ENCODE results near the gene FOXJ3.

Gene FOXJ3

DNA sequence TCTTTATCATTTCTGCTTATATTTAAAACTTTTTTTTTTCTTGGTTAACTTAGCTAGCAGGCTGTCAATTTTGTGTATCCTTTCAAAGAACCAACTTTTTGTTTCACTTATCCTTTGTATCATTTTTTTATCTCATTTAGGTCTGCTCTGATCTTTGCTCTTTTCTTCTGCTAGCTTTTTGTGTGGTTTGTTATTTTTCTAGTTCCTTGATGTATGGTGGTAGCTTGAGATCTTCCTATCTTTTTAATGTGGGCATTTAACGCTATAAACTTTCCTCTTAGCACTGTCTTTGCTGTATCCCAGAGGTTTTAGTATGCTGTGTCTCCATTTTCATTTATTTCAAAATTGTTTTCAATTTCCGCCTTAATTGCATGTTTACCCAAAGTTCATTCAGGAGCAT is 36.5 kb downstream of the FOXJ3 start:
- Histone ChIP-seq H3K4me3 (ENCODE audit: low read depth, low read length) (no peak overlapping the region), H3K36me3 (ENCODE audit: control insufficient read depth in 2 of 2, insufficient read depth in 1 of 2, low read length in 2 of 2) (peaks cover 0 to 7% of the 10 kb centered on the region in 2 experiments; a peak in 1 of 3 replicates), H3K4me1 (ENCODE audit: control insufficient read depth, insufficient read depth, low read length) (no peaks in the 10 kb centered on the region), H3K9me3 (ENCODE audit: control insufficient read depth, insufficient read depth, low read depth, low read length) (no peaks in the 10 kb centered on the region), H3K27ac (ENCODE audit: extremely low read depth, low read depth, low read length) (no peak overlapping the region)
- POLR2A ChIA-PET, result no interaction called here
- CTCF ChIA-PET, result no interaction called here
- TF ChIP-seq, protein P1, sequence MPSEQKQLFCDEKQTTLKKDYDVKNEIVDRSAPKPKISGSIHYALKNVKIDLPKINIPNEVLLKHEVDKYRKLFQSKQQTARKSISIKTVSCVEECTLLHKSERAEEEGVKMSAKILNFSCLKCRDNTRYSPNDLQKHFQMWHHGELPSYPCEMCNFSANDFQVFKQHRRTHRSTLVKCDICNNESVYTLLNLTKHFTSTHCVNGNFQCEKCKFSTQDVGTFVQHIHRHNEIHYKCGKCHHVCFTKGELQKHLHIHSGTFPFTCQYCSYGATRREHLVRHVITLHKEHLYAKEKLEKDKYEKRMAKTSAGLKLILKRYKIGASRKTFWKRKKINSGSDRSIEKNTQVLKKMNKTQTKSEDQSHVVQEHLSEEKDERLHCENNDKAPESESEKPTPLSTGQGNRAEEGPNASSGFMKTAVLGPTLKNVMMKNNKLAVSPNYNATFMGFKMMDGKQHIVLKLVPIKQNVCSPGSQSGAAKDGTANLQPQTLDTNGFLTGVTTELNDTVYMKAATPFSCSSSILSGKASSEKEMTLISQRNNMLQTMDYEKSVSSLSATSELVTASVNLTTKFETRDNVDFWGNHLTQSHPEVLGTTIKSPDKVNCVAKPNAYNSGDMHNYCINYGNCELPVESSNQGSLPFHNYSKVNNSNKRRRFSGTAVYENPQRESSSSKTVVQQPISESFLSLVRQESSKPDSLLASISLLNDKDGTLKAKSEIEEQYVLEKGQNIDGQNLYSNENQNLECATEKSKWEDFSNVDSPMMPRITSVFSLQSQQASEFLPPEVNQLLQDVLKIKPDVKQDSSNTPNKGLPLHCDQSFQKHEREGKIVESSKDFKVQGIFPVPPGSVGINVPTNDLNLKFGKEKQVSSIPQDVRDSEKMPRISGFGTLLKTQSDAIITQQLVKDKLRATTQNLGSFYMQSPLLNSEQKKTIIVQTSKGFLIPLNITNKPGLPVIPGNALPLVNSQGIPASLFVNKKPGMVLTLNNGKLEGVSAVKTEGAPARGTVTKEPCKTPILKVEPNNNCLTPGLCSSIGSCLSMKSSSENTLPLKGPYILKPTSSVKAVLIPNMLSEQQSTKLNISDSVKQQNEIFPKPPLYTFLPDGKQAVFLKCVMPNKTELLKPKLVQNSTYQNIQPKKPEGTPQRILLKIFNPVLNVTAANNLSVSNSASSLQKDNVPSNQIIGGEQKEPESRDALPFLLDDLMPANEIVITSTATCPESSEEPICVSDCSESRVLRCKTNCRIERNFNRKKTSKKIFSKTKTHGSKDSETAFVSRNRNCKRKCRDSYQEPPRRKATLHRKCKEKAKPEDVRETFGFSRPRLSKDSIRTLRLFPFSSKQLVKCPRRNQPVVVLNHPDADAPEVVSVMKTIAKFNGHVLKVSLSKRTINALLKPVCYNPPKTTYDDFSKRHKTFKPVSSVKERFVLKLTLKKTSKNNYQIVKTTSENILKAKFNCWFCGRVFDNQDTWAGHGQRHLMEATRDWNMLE (tag by site-specific recombination; conservative IDR thresholded peaks at IDR 0.05; ENCODE audit: low read depth), result no peak
- TF ChIP-seq ZNF571 (tag by site-specific recombination; IDR thresholded peaks at IDR 0.05), result no peak

DNA sequence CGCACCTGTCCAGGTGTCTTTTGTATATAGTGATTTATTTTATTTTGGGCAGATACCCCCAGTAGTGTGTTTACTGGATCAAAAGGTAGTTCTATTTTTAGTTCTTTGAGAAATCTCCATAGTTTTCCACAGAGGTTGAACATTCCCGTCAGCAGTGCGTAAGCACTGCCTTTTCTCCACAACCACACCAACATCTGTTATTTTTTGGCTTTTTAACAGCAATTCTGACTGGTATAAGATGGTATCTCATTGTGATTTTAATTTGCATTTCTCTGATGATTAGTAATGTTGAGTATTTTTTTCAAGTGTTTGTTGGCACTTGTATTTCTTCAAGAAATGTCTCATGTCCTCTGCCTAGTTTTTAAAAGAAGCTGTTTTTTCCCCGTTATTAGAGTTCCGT is 39.2 kb downstream of the FOXJ3 start:
- ChIA-PET POLR2A (no interaction called here), CTCF (no interaction called here)
- H3K4me1 ChIP-seq (ENCODE audit: control insufficient read depth, insufficient read depth, low read length), result no peaks in the 10 kb centered on the region
- TF ChIP-seq HOXD13 (CRISPR knock-in tag; IDR thresholded peaks at IDR 0.05; ENCODE audit: borderline replicate concordance) (no peak), ZNF2 (tag by site-specific recombination; IDR thresholded peaks at IDR 0.05) (no peak), ZFP37 (tag by site-specific recombination; IDR thresholded peaks at IDR 0.05) (no peak), EGR2 (tag by site-specific recombination; IDR thresholded peaks at IDR 0.05; ENCODE audit: low read depth) (no peak), ZNF510 (tag by site-specific recombination; IDR thresholded peaks at IDR 0.05; ENCODE audit: insufficient replicate concordance) (no peak), ZBTB48 (tag by site-specific recombination; IDR thresholded peaks at IDR 0.05) (no peak), ZNF530 (tag by site-specific recombination; IDR thresholded peaks at IDR 0.05; ENCODE audit: low read depth) (no peak), ZNF555 (tag by site-specific recombination; conservative IDR thresholded peaks at IDR 0.05) (no peak), ZNF138 (tag by site-specific recombination; IDR thresholded peaks at IDR 0.05; ENCODE audit: borderline replicate concordance) (no peak), REPIN1 (tag by site-specific recombination; IDR thresholded peaks at IDR 0.05; ENCODE audit: low read depth) (no peak), ZNF354C (tag by site-specific recombination; IDR thresholded peaks at IDR 0.05; ENCODE audit: borderline replicate concordance, low read depth) (no peak), ZNF274 (IDR thresholded peaks at IDR 0.05; ENCODE audit: low read length) (no peak), ZNF274 (tag by site-specific recombination; IDR thresholded peaks at IDR 0.05; ENCODE audit: borderline replicate concordance) (no peak), SCRT1 (tag by site-specific recombination; IDR thresholded peaks at IDR 0.05; ENCODE audit: borderline replicate concordance) (no peak), ZNF561 (tag by site-specific recombination; IDR thresholded peaks at IDR 0.05; ENCODE audit: borderline replicate concordance) (no peak)
- TF ChIP-seq, protein P2, sequence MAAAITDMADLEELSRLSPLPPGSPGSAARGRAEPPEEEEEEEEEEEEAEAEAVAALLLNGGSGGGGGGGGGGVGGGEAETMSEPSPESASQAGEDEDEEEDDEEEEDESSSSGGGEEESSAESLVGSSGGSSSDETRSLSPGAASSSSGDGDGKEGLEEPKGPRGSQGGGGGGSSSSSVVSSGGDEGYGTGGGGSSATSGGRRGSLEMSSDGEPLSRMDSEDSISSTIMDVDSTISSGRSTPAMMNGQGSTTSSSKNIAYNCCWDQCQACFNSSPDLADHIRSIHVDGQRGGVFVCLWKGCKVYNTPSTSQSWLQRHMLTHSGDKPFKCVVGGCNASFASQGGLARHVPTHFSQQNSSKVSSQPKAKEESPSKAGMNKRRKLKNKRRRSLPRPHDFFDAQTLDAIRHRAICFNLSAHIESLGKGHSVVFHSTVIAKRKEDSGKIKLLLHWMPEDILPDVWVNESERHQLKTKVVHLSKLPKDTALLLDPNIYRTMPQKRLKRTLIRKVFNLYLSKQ (tag by site-specific recombination; IDR thresholded peaks at IDR 0.05; ENCODE audit: borderline replicate concordance), result no peak
- TF ChIP-seq, protein P3, sequence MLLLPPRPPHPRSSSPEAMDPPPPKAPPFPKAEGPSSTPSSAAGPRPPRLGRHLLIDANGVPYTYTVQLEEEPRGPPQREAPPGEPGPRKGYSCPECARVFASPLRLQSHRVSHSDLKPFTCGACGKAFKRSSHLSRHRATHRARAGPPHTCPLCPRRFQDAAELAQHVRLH (tag by site-specific recombination; IDR thresholded peaks at IDR 0.05), result no peak
- TF ChIP-seq, protein P4, sequence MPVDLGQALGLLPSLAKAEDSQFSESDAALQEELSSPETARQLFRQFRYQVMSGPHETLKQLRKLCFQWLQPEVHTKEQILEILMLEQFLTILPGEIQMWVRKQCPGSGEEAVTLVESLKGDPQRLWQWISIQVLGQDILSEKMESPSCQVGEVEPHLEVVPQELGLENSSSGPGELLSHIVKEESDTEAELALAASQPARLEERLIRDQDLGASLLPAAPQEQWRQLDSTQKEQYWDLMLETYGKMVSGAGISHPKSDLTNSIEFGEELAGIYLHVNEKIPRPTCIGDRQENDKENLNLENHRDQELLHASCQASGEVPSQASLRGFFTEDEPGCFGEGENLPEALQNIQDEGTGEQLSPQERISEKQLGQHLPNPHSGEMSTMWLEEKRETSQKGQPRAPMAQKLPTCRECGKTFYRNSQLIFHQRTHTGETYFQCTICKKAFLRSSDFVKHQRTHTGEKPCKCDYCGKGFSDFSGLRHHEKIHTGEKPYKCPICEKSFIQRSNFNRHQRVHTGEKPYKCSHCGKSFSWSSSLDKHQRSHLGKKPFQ (tag by site-specific recombination; IDR thresholded peaks at IDR 0.05), result no peak
- H3K4me3 ChIP-seq (ENCODE audit: low read depth, low read length), result no peak overlapping the region
- H3K9me3 ChIP-seq (ENCODE audit: control insufficient read depth, insufficient read depth, low read depth, low read length), result no peaks in the 10 kb centered on the region
- H3K27ac ChIP-seq (ENCODE audit: extremely low read depth, low read depth, low read length), result no peak overlapping the region
- H3K36me3 ChIP-seq (ENCODE audit: control insufficient read depth in 2 of 2, insufficient read depth in 1 of 2, low read length in 2 of 2), result no peaks in the 10 kb centered on the region

Measured in HEK293 (cell line).